Endodermal cell (in vitro differentiated cells): ENCODE results near the gene CD6. TPM values are rescaled to one million over a fixed set of nuclear protein-coding genes. Genes with fewer than 3 reads are reported as not detected.

Experiments
- DNase-seq: peaks from one replicate; pipeline ENCODE4 v3.0.0-alpha.2; 2017
- H3K27ac ChIP-seq: 2 replicates; pipeline ENCODE4 v1.5.1; 2013; ENCODE audit warnings: mild to moderate bottlenecking, low read depth, low read length, moderate library complexity
- H3K27me3 ChIP-seq: 2 replicates; pipeline ENCODE4 v1.6.1; 2013; ENCODE audit warnings: mild to moderate bottlenecking, low read length, moderate library complexity; ENCODE audit not compliant: insufficient read depth, control insufficient read depth, poor library complexity, severe bottlenecking
- H3K36me3 ChIP-seq: 2 replicates; pipeline ENCODE4 v1.7.0; 2013; ENCODE audit warnings: mild to moderate bottlenecking, low read length, moderate library complexity; ENCODE audit not compliant: control insufficient read depth, insufficient read depth
- H3K4me1 ChIP-seq: one replicate; pipeline ENCODE4 v1.7.0; 2013; ENCODE audit warnings: low read length; ENCODE audit not compliant: control insufficient read depth, insufficient read depth
- H3K4me3 ChIP-seq: 2 replicates; pipeline ENCODE4 v1.5.1; 2013; ENCODE audit warnings: mild to moderate bottlenecking, low read length, moderate library complexity
- H3K9ac ChIP-seq: 2 replicates; pipeline ENCODE4 v1.6.1; 2013; ENCODE audit warnings: mild to moderate bottlenecking, low read length, moderate library complexity; ENCODE audit not compliant: poor library complexity, severe bottlenecking; ENCODE audit errors: extremely low read depth
- H3K9me3 ChIP-seq: 2 replicates; pipeline ENCODE4 v1.6.1; 2013; ENCODE audit warnings: mild to moderate bottlenecking, low read length, moderate library complexity; ENCODE audit not compliant: control insufficient read depth
- H3K27ac Mint-ChIP-seq: 2 replicates; pipeline ENCODE4 v1.8.0; 2020; ENCODE audit warnings: mixed read lengths
- H3K27me3 Mint-ChIP-seq: 2 replicates; pipeline ENCODE4 v1.8.0; 2021; ENCODE audit warnings: mild to moderate bottlenecking, mixed read lengths; ENCODE audit not compliant: insufficient read depth
- H3K36me3 Mint-ChIP-seq: 2 replicates; pipeline ENCODE4 v1.8.0; 2020; ENCODE audit warnings: low read depth, mixed read lengths
- H3K4me1 Mint-ChIP-seq: 2 replicates; pipeline ENCODE4 v1.8.0; 2020; ENCODE audit warnings: mixed read lengths
- H3K4me3 Mint-ChIP-seq: 2 replicates; pipeline ENCODE4 v1.8.0; 2020; ENCODE audit warnings: mild to moderate bottlenecking, moderate library complexity, mixed read lengths
- H3K9me3 Mint-ChIP-seq: 2 replicates; pipeline ENCODE4 v1.8.0; 2020; ENCODE audit warnings: mild to moderate bottlenecking, mixed read lengths
- CTCF ChIP-seq: fragments of 200-600 bp; sonication (generic); conservative IDR thresholded peaks from 2 replicates; pipeline ENCODE4 v1.5.0; 2021; ENCODE audit warnings: antibody characterized with exemption, mild to moderate bottlenecking
- WGBS, 2 experiments: methylation state at CpG; one replicate each; pipeline versions ENCODE4 v1.1.5 to v1.1.7; 2013; ENCODE audit warnings: missing lambda C conversion rate in 2 of 2, mixed read lengths in 1 of 2; ENCODE audit not compliant: insufficient coverage in 1 of 2, insufficient read length in 1 of 2; 5-methylcytosine and 5-hydroxymethylcytosine counted together
- total RNA-seq, 2 donors: library from RNA; stranded (reverse); fragmentation: NEBNext Ultra II Directional in 1 of 2; extraction: Animal tissue kit (Norgen Biotek cat#: 25700) in 1 of 2; gene quantifications; 2 replicates in 1 of 2; 3 replicates in 1 of 2; pipeline ENCODE4 v1.2.1, GENCODE V29; 2021

The CD6 gene
- total RNA-seq, 2 donors from 2014 or later: 1.5 to 1.6 TPM

DNA sequence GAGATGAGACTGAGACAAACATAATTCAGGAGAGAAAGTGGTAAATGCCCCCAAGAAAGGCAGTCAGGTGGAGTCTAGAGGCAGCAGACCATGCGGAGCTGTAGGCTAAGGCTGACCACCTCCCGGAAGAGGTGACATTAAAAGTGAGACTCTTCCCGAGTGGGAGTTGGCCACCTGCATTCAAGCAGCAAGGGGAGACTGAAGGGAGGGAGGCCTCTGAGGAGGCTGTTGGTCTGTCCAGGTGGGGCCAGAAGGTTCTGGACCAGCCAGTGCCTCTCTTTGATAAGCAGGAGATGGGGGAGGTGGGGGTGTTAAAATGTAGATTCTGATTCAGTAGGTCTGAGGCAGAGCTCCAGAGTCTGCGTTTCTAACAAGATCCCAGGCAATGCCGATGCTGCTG is 37.5 kb downstream of the CD6 start:
- H3K27ac Mint-ChIP-seq: no peak overlapping the region
- no peak overlapping the region for H3K9ac ChIP-seq
- peak overlapping the region; percentile 60 for H3K4me3 Mint-ChIP-seq
- H3K4me1 ChIP-seq: peaks cover 18% of the 10 kb centered on the region
- H3K9me3 Mint-ChIP-seq: no peaks in the 10 kb centered on the region
- H3K27me3 Mint-ChIP-seq: peaks cover 86% of the 10 kb centered on the region
- H3K36me3 Mint-ChIP-seq: no peaks in the 10 kb centered on the region
- no peak for TF ChIP-seq CTCF
- 84 to 100% methylated on average over 3 to 5 of the region's 5 CpGs for WGBS, 2 experiments
- no peak for DNase-seq
- peaks cover 75% of the 10 kb centered on the region for H3K27me3 ChIP-seq
- H3K4me1 Mint-ChIP-seq: peaks cover 49% of the 10 kb centered on the region
- no peak overlapping the region for H3K27ac ChIP-seq
- H3K4me3 ChIP-seq: no peak overlapping the region
- no peaks in the 10 kb centered on the region for H3K36me3 ChIP-seq
- no peaks in the 10 kb centered on the region for H3K9me3 ChIP-seq

- Mint-ChIP-seq H3K4me3 (peak overlapping the region; percentile 60), H3K4me1 (peaks cover 44% of the 10 kb centered on the region), H3K27me3 (peaks cover 86% of the 10 kb centered on the region), H3K27ac (no peak overlapping the region), H3K36me3 (no peaks in the 10 kb centered on the region), H3K9me3 (no peaks in the 10 kb centered on the region)
- no peaks in the 10 kb centered on the region for H3K36me3 ChIP-seq
- peaks cover 18% of the 10 kb centered on the region for H3K4me1 ChIP-seq
- peaks cover 82% of the 10 kb centered on the region for H3K27me3 ChIP-seq
- H3K27ac ChIP-seq: no peak overlapping the region
- no peak overlapping the region for H3K4me3 ChIP-seq
- DNase-seq: no peak
- no peaks in the 10 kb centered on the region for H3K9me3 ChIP-seq
- TF ChIP-seq CTCF: peak; percentile 40
- WGBS, 2 experiments: 86 to 92% methylated on average over 7 to 15 of the region's 15 CpGs
- no peak overlapping the region for H3K9ac ChIP-seq
Observed at GRCh38 chr11:61009392-61010275, 38.2 kb downstream of the CD6 start.

- no peaks in the 10 kb centered on the region for H3K36me3 ChIP-seq
- TF ChIP-seq CTCF: no peak
- DNase-seq: no peak
- H3K4me1 ChIP-seq: peaks cover 14% of the 10 kb centered on the region
- no peaks in the 10 kb centered on the region for H3K9me3 Mint-ChIP-seq
- no peak overlapping the region for H3K27ac ChIP-seq
- H3K27ac Mint-ChIP-seq: no peak overlapping the region
- peak overlapping the region; percentile 6 for H3K4me3 ChIP-seq
- WGBS, 2 experiments: 63 to 87% methylated on average over 7 to 16 of the region's 16 CpGs
- H3K9ac ChIP-seq: no peak overlapping the region
- peaks cover 36% of the 10 kb centered on the region for H3K4me1 Mint-ChIP-seq
- H3K4me3 Mint-ChIP-seq: no peak overlapping the region
- peaks cover 91% of the 10 kb centered on the region for H3K27me3 ChIP-seq
- no peaks in the 10 kb centered on the region for H3K36me3 Mint-ChIP-seq
- H3K9me3 ChIP-seq: no peaks in the 10 kb centered on the region
- H3K27me3 Mint-ChIP-seq: peaks cover 86% of the 10 kb centered on the region
Observed at GRCh38 chr11:61010466-61011228, 39.2 kb downstream of the CD6 start.
